HG02885 (cell line): ENCODE data around the gene ALMS1.

ENCODE experiments used
- ATAC-seq: cut with Tn5 transposase; IDR thresholded peaks from one replicate; pipeline ENCODE4 v1.9.1; 2021; ENCODE audit warnings: mild to moderate bottlenecking; ENCODE audit not compliant: unreplicated experiment, poor library complexity

The ALMS1 gene

DNA sequence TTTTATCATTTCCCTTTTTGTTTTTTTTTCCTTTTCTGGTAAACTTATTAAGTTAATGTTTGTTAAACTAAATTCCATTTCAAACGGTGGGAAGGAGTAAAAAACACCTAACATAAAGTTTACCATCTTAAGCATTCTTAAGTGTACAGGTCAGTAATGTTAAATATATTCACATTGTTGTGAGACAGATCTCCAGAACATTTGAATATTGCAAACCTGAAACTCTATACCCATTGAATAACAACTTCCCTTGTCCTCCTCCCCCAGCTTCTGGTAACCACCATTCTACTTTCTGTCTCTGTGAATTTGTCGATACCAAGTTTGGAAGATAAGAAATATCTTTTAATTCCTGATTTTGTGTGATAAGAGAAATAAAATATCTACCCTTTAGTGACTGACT, 268.5 kb downstream of the ALMS1 start:
- ATAC-seq, result no peak
